Middle frontal gyrus (tissue), 1 donor: ENCODE results near the gene USP49.

ENCODE experiments used
- DNase-seq: peaks from one replicate; pipeline ENCODE4 v3.0.0-alpha.2; 2015; ENCODE audit warnings: low spot score; ENCODE audit errors: extremely low spot score

The USP49 gene

DNA sequence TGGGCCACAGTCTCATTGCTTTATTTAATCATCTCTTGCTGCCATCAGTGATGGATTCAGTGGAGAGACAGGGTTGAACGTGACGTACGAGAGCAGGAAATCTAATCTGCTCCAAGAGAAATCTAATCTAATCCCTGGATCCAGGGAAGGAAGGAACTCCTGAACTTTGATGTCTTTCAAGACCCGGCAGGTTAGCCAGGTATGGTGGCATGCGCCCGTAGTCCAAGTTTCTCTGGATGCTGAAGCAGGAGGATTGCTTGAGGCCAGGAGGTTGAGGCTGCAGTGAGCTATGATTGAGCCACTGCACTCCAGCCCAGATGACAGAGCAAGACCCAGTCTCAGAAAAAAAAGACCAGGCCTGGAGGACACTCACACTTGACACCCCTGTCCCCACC, 136.5 kb downstream of the USP49 start:
- no peak for DNase-seq

DNA sequence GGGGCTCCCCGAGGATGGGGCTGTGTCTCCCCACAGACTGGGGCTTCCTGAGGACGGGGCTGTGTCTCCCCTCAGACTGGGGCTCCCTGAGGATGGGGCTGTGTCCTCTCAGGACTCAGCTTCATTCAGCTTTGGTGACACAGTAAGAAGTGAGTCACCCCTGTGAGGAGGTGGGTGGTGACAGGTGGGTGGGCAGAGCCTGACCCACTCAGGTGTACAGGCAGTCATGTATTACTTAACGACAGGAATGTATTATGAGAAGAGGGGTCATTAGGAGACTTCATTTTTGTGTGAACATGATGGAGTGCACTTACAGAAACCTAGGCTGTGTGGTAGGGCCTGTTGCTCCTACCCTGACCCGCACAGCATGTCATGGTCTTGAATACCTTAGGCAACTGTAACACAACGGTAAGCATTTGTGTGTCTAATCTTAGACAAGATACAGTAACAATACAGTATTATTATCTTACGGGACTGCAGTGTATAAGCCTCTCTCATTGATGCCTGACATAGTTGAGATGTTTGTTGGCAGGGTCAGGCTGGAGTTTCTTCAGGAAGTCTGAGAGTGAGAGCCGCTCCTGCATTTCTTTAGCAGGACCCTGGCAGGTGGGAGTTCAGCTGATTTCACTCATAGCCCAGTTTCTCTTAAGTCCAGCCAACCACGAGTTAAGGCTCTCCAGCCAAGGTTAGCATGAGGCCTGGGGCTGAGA, 137.1 kb downstream of the USP49 start:
- DNase-seq: no peak

DNA sequence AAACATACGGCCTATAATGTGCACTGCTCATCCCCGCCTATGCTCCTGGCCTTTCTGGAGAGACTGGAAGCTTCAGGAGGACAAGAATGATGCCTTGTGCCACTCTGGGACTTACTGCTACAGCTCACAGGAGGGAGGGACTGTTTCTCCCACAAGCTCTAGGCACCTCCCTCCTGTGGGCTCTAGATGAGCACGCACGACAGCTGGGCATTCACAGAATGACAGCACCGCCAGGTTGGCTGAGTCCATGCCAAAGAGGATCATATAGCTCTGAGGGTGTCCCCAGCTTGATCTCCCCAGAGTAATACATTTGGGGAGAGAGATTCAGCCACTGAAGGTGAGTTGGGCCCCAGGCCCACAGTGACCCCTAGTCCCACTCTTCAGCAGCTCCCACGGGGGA, 137.9 kb downstream of the USP49 start:
- no peak for DNase-seq

DNA sequence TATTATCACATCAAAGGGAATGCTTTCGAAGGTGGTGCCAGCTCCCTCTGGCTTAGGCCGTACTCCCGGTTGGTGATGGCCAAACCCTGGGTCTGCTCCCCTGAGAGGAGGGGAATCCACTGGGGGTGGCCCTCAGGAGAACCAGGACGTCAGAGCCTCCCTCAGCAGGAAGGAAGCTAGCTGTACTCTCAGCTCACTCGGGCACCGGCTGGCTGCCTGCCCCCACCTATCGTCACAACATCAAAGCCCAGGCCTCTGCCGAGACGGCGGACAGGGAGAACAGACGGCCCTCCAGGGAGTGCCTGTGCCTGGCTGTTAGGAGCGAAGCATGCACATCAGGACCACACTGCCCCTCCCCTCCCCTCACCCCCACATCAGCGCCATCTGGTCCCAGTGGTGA, 138.8 kb downstream of the USP49 start:
- DNase-seq: no peak

DNA sequence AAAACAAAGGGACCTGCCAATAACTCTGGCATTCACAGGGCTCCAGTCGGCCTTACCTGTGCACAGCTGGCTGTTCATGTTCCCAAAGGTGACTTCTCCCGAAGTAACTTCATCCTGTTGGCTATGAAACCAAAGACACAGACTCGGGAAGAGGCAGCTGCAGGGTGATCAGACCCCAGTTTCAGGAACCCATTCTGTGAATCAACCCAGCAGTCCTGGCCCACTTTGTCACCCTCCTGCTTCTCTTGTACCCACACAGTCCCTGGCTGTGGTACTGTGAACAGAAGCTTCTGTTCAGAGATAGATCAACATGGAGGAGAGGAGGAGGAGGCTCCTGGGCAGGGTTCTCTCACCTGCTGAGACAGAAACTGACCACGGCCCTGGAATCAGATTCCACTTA, 139.3 kb downstream of the USP49 start:
- no peak for DNase-seq

DNA sequence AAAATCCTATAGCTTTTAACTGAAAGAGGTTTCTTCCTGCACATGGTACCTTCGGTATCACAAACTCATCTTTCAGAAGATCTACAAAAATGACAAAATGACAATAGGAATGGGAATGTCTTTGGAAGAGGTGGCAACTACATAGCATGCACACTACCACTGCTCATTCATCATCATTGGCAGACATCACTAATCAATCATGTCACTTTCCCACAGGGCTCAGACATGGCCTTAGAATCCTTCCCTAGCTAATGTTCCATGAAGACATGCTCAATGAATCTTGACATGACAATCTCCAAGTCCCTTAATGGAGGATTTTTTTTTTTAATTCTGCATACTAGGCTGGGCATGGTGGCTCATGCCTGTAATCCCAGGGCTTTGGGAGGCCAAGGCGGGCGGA, 144.8 kb downstream of the USP49 start:
- no peak for DNase-seq

DNA sequence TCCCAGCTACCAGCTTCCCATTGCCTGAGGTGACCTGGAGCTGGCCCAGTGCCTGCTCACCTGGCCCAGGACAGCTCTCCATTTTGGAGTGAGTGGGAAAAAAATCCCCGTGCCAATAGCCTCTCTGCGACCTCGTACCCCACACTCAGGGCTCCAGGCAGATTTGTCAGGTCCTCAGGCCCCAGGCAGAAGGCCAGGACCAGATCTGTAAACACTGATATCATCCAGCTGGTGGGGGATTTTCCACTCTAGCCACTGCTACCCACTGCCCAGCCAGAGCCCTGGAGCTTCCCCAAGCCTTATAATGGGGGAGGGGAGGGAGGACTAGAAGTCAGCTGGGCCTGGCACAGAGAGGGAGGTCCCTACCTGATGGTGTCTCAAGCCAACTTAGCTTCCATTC, 146.6 kb downstream of the USP49 start:
- no peak for DNase-seq

DNA sequence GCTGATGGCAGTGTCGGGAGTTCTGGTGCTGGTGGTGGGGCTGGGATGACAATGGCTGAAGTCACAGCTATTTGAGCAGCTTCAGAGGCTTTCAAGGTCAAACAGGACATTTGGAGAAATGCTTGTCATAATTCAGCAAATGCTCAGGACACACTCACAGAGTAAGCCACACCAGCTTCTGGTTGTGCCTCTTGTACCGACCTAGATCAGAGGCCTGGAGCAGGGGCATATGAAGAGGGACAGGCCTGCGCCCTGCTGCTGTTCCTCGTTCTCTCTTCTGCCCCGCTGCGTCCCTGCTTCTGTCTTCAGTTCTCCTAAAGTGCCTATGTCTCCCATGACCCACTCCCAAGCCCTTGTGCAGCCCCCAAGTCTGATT, 147.1 kb downstream of the USP49 start:
- DNase-seq: no peak

DNA sequence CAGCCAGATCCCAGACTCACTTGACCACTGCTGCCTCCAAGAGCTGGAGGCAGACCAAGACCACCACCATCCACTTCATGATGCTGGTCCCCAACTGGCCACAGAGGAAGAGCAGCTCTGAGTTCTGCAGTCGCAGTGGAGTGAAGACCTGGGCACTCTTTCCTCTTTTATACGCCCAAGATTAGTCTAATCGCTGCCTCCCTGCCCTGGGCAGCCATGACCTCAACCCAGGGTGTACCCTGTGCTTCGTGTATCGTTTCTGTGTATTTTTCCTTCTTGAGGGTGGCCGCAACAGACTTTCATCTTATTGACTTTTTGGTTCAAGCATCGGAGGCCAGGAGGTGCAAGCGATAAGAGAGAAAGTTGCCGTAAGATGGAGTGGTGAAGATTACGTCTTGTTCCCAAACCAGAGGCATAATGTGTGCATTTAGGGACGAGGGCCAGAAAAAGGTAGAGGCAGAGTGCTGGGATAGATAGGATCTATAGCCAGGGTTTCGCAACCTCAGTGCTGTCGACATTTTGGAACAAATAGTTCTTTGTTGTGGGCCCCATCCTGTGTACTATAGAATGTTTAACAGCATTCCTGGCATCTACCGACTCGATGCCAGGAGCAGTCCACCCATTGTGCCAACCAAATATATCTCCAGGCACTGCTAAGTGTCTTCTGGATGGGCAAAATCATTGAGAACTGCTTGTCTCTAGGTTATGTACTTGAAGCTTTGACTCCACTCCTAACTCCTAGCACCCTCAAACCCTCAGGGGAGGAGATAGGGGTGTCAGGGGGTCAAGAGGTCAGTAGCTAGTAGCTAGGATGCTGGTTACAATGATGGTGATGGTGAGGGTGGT, 147.7 kb downstream of the USP49 start, which contains the start of gene PGC:
TSS of gene PGC (minus strand) at position 142 of the 846 bp plus-strand sequence. CDS start at position 79, 63 bp downstream.
- DNase-seq: no peak

DNA sequence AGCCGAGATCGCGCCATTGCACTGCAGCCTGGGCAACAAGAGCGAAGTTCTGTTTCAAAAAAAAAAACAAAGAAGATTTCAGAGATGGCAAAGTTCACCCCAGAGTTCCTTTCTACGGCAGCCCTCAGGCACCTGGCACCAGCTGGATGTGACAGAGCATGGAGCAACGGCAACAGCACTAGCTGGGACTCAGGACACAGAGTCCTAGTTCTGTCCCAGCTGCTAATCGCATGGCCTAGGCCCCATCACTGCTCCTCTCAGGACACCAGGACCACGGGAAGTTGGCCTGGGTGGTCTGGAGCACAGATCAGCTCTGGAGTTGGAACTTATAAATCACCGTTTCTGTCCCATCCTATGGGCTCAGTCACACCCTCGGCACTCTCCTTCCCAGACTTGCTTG, 149.1 kb downstream of the USP49 start:
- DNase-seq: no peak

DNA sequence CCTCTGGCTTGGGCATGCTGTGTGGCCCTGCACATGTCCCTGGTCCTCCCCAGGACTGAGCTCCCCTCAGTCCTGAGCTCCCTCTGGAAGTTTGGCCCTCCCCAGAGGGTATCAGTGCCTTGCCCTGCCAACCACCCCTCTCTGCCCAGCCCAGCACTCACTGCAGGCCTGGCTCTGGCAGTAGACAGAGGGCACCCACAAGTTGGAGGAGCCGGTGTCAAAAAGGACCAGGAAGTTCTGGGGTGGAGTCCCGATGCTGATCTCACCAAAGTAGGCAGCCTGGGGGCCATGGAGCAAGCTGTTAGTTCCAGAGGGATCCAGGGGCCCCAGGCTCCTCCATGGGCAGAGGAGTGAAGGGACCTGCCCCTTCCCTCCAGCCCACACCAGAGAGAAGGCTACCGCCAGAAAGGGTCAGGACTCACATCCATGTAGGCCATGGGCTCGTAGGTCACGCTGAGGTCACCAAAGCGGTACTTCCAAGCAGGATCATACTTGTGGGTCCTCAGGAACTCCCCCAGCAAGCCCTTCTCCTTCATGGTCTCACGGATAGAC, 150.9 kb downstream of the USP49 start:
- no peak for DNase-seq

DNA sequence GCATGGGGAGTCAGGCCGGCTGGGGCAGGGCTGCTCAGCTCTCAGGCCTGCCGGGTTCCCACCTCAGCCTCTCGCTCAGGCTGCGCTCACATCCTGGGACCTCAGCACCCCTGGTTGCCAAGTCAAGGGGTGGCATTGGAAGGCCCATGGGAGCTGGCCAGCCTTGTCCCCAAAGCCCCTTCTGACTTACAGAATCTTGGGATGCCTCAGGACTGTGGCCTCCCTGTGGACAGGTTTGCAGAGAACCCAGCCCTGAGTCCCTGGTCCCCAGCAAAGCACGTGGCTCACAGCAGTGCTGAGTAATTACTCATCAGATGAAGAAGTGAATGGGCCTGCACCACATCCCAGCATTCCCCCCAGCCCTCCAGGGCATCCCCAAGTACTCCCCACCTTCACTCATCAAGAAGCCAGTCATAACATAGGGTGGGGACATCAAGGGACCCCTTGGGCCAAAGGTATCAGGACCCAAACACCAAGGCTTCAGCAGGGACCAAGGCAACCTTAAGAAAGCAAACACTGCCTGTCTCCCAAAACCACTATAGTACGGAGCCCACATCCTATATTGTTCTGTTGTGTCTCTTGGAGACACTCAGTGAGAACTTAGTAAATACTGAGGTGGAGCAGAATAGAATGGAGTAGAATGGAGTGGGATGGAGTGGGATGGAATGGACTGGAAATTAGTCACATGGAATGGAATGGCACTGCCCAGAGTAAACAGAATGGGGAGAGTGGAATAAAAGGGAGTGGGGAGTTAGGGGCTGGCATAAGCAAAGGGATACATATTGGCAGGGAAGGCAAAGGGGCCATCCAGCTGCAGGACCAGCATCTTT, 151.6 kb downstream of the USP49 start:
- DNase-seq: no peak

DNA sequence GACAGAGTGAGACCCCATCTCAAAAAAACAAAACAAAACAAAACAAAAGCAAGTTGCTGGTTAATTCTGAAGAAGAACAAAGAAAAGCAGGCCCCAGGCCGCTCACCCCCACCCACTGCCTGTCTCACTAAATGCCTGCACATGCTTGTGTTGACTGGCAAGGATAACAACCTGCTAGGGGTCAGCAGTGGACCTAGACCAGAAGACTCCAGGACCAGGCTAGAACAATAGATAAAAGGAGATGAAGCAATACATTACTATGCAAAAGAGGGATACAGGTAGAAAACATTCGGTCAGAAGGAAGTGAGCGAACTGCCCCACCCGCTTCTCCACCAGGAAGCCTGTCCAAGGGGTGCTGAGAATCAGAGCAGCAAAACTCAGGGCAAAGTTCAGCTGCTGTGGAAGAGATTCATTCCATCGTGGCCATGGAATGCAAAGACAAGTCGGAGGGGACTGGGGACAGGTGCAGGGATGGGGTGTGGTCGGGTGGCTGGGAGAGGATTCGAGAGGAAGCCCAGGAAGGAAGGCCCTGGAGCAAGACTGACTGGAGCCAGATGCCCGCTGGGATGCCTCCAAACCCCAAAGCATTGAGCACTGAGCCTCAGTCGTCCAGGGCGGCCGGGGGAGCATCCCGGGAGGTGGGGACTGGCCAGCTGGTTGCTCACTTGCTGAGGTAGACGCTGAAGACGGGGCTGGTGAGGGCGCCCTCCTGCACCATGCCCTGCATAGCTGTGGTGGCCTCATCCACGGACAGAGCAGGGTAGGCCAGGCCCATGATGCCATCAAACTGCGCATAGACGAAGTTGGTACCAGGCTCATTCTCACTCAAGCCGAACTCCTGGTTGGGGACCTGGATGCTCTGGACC, 153.3 kb downstream of the USP49 start:
- no peak for DNase-seq

DNA sequence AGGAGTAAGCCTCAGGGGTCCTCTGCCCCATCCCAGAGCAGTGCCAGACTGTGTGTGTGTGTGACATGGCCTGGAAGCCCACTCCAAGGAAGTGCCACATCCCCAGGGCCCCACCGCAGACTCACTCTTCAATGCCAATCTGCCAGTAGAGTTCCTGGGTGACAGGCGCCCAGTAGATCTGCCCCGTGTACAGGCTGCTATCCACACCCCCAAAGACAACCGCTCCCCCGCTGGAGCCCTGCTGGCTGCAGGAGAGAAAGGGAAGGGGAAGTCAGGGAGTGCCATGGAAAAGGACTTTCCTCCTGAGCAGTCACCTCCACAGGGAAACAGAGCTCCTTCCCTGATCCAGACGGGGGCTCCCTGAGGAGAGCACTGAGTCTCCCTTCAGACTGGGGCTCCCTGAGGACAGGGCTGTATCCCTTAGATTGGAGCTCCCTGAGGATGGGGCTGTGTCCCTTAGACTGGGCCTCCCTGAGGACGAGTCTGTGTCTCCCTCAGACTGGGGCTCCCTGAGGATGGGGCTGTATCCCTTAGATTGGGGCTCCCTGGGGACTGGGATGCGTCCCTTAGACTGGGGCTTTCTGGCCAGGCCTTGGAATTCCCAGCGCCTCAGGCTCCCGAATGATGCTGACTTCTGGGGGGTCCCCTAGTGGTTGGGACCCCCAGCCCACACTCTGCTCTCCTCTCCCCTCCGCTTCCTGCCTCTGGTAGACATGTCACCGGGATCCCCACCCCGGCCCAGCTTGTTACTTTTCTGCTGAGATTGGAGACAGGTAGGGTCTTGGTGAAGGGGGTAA, 154.6 kb downstream of the USP49 start:
- DNase-seq: no peak
